Transverse colon (tissue), 4 donors: Measurements from ENCODE around the gene DAGLB. TPM values are rescaled to one million over a fixed set of nuclear protein-coding genes. Genes with fewer than 3 reads are reported as not detected.

Experiments used
- DNase-seq: peaks from one replicate; pipeline ENCODE4 v3.0.0-alpha.2; 2019
- H3K27ac ChIP-seq, 4 donors: fragments of 200-600 bp; sonication (generic); 2 replicates each; pipeline ENCODE4 v1.5.1; 2016 to 2018; ENCODE audit warnings: inconsistent platforms in 4 of 4
- H3K27me3 ChIP-seq: fragments of 200-600 bp; sonication (generic); 2 replicates; pipeline ENCODE4 v1.5.1; 2017; ENCODE audit warnings: inconsistent platforms
- H3K36me3 ChIP-seq, 4 donors: fragments of 200-600 bp; sonication (generic); 2 replicates each; pipeline ENCODE4 v1.5.1; 2017 to 2019; ENCODE audit warnings: inconsistent platforms in 4 of 4
- H3K4me1 ChIP-seq, 4 donors: fragments of 200-600 bp; sonication (generic); 2 replicates each; pipeline ENCODE4 v1.5.1; 2017 to 2020; ENCODE audit warnings: inconsistent platforms in 4 of 4
- H3K4me3 ChIP-seq, 4 donors: fragments of 200-600 bp; sonication (generic); 1 replicate in 1 of 4; 2 replicates in 3 of 4; pipeline versions ENCODE4 v1.5.1 to v1.6.1; 2017 to 2019; ENCODE audit warnings: inconsistent platforms in 4 of 4
- H3K9me3 ChIP-seq, 2 donors: fragments of 200-600 bp; sonication (generic); 2 replicates each; pipeline ENCODE4 v1.5.1; 2017 to 2019; ENCODE audit warnings: inconsistent platforms in 2 of 2
- EP300 ChIP-seq: sonication (generic); formaldehyde crosslinking; IDR thresholded peaks from one replicate; pipeline ENCODE4 v1.6.1; 2017; ENCODE audit warnings: antibody characterized with exemption, low read depth
- POLR2A ChIP-seq: fragments of 450-650 bp; IDR thresholded peaks from one replicate; pipeline ENCODE4 v1.6.1; 2016; ENCODE audit warnings: antibody characterized with exemption, mild to moderate bottlenecking, moderate library complexity
- POLR2AphosphoS5 ChIP-seq, 3 donors: sonication (generic); formaldehyde crosslinking; IDR thresholded peaks; one replicate each; pipeline ENCODE4 v1.6.1; 2016; ENCODE audit warnings: antibody characterized with exemption in 3 of 3
- WGBS, 2 donors: methylation state at CpG; one replicate each; pipeline ENCODE4 v1.1.5; 2018; ENCODE audit warnings: low coverage in 1 of 2; 5-methylcytosine and 5-hydroxymethylcytosine counted together
- in situ Hi-C, 4 donors: fragments of 200-750 bp; cut with MboI; loops; one replicate each; pipeline versions ENCODE4 v1.15.0 to v1.15.1; 2017; ENCODE audit warnings: low sequenced_read_pairs in 3 of 4, low pct_ligation_motif_present in 1 of 4, low pct_unique_long_range_greater_than_20kb in 1 of 4
- intact Hi-C: fragments of 100-400 bp; cut with DNase I; formaldehyde crosslinking; loops from one replicate; pipeline ENCODE4 v1.15.1; 2023; ENCODE audit warnings: low total_unique reads
- total RNA-seq, 4 donors: library from RNA; depleted of rRNA; stranded (reverse); fragments of >200 nt; gene quantifications; one replicate each; pipeline ENCODE4 v1.1.0, GENCODE V29; 2016
- TF ChIP-seq, protein P1 (sequence below), 5 experiments: fragments of 200-600 bp in 3 of 5; fragments of 450-650 bp in 2 of 5; sonication (generic) in 3 of 5; IDR thresholded peaks; 1 replicate in 2 of 5; 2 replicates in 3 of 5; pipeline ENCODE4 v1.5.1; 2016 to 2017; ENCODE audit warnings: antibody characterized with exemption in 5 of 5, inconsistent platforms in 3 of 5, mild to moderate bottlenecking in 2 of 5, moderate library complexity in 1 of 5

DAGLB gene
- total RNA-seq, 4 donors from 2014 or later: 5.2 to 59.1 (median 24.3) TPM

DNA sequence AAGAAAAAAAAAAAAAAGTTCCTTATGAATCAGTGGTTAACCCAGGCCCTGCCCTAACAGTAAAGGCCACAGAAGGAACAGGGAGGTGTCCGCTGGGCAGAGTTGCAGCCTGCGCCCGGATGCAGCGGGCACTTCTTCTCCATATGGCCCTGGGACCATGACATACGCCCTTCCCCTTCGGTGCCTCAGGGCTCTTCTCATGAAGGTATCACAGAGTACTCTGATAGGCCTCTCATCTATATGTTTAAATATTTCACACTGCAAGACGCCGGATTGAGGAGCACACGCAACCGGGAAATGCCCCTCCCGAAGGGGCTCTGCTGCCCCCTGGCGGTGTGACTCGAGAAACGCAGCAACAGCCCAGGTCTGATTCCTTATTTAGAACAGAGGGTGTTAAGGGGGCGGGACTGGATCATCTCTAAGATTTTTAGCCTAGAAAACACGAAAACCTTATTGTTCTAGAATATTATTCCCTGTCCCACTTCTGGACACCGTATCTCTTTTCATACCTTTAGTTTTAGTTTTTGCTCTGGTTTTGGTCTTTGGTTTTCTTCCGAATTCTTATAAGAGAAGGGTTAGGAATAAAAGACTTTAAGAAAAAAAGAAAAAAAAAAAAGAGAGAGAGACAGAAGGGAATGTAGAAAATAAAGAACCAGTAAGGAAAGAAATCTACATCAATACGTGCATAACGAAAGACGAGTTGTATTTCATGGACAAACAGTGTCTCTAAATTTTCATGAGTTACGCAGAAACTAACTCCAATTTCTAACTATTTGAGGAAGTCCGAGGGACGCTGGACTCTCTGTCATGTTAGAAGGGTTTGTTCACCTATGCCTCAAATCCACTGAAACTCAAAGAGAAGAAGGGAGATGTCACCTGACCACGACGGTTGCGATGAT lies 12.0 kb downstream of the DAGLB start:
- 35 to 47% methylated on average over 15 to 27 of the region's 27 CpGs for WGBS, 2 donors
- in situ Hi-C loops: no loop called here
- intact Hi-C loops: no loop called here

DNA sequence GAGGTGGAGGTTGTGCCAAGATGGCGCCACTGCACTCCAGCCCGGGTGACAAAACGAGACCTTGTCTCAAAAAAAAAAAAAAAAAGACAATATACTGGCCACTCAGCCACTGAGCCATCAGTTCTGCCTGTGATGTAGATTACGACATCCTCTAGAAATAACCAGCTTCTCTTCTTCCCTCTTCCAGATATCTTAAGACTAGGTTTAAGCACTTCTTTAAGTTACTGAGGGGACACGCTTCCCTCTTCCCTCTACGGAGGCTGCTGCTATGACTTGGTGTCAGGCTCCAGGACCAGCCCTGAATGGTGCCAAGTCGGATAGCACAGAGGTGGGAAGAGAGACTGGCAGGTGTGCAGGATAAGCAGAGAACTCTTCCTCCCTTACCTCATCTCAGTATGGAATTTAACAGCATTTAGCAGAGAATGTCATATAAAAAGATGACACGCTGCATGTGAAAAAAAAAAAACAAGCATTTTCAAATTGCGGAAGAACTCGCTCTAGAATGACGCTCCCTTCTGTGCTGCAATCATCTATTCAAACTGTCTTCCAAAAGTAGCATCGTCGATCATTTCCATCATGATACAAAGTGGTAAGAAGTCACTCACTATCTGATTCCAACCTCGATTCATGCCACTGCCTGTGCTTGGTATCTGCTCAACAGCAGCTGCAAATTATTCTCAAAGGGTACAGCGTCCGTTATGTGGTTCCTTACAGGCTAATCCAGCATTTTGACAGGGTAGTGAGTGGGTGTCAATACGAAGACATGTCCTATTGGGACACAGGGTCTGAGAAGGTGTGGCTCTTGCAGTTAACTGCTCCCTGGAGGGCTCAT lies 13.8 kb downstream of the DAGLB start:
- no peak overlapping the region for H3K4me3 ChIP-seq
- intact Hi-C loops (no loop called here), in situ Hi-C loops (no loop called here)
- H3K9me3 ChIP-seq: no peaks in the 10 kb centered on the region
- peaks cover 0 to 10% (median 3%) of the 10 kb centered on the region in 4 donors for H3K36me3 ChIP-seq
- WGBS, 2 donors: 94% methylated on average over 12 to 17 of the region's 17 CpGs
- no peaks in the 10 kb centered on the region for H3K27me3 ChIP-seq
- H3K4me1 ChIP-seq: peaks cover 0 to 37% (median 4%) of the 10 kb centered on the region in 4 donors
- TF ChIP-seq POLR2A (no peak), POLR2AphosphoS5 (IDR thresholded peaks at IDR 0.05) (no peak), EP300 (no peak)
- TF ChIP-seq, protein P1, sequence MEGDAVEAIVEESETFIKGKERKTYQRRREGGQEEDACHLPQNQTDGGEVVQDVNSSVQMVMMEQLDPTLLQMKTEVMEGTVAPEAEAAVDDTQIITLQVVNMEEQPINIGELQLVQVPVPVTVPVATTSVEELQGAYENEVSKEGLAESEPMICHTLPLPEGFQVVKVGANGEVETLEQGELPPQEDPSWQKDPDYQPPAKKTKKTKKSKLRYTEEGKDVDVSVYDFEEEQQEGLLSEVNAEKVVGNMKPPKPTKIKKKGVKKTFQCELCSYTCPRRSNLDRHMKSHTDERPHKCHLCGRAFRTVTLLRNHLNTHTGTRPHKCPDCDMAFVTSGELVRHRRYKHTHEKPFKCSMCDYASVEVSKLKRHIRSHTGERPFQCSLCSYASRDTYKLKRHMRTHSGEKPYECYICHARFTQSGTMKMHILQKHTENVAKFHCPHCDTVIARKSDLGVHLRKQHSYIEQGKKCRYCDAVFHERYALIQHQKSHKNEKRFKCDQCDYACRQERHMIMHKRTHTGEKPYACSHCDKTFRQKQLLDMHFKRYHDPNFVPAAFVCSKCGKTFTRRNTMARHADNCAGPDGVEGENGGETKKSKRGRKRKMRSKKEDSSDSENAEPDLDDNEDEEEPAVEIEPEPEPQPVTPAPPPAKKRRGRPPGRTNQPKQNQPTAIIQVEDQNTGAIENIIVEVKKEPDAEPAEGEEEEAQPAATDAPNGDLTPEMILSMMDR (IDR thresholded peaks at IDR 0.05): no peak
- DNase-seq: no peak
- H3K27ac ChIP-seq: peak overlapping the region in 3 of 4 donors; percentile 4 to 80 (median 63)

More for the DNA sequence above, 12.0 kb downstream of the DAGLB start:
- Histone ChIP-seq H3K9me3 (no peaks in the 10 kb centered on the region), H3K4me3 (peak overlapping the region in 1 of 4 donors; percentile 5), H3K27me3 (no peaks in the 10 kb centered on the region), H3K36me3 (no peaks in the 10 kb centered on the region), H3K27ac (peak overlapping the region; percentile 47 to 80 (median 66)), H3K4me1 (peaks cover 0 to 38% (median 4%) of the 10 kb centered on the region in 4 donors)
- DNase-seq: peak; percentile 84
- TF ChIP-seq EP300 (no peak), POLR2AphosphoS5 (IDR thresholded peaks at IDR 0.05) (peak in 1 of 3 donors; percentile 45), POLR2A (no peak)
- TF ChIP-seq, protein P1 (IDR thresholded peaks at IDR 0.05): peak; percentile 94 to 98 (median 95)

DNA sequence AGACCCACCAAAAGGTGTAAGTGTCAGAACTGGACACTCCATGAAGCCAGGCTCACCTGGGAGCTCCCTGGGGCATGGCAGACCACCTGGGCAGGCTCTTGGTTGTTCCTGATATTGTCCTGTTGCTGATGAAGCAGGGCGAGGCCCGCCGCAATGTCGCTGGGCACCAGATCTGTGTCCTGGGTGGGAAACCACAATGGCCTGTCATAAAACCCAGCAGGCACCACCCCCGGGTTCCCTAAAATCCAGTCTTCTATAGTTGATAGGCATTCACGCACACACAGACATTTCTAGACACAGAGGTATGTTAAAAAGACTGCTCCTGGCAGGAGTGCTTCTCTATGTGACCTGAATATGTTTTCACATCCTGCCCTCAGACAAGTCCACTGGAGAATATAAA lies 15.0 kb downstream of the DAGLB start:
- 88 to 100% methylated on average over 1 to 6 of the region's 6 CpGs for WGBS, 2 donors
- in situ Hi-C loops (no loop called here), intact Hi-C loops (no loop called here)
- no peaks in the 10 kb centered on the region for H3K27me3 ChIP-seq
- no peak overlapping the region for H3K27ac ChIP-seq
- H3K9me3 ChIP-seq: no peaks in the 10 kb centered on the region
- DNase-seq: no peak
- TF ChIP-seq, protein P1 (IDR thresholded peaks at IDR 0.05): no peak
- no peak for TF ChIP-seq EP300
- H3K4me3 ChIP-seq: no peak overlapping the region
- H3K36me3 ChIP-seq: peaks cover 0 to 13% (median 4%) of the 10 kb centered on the region in 4 donors
- H3K4me1 ChIP-seq: peaks cover 0 to 25% (median 4%) of the 10 kb centered on the region in 4 donors

DNA sequence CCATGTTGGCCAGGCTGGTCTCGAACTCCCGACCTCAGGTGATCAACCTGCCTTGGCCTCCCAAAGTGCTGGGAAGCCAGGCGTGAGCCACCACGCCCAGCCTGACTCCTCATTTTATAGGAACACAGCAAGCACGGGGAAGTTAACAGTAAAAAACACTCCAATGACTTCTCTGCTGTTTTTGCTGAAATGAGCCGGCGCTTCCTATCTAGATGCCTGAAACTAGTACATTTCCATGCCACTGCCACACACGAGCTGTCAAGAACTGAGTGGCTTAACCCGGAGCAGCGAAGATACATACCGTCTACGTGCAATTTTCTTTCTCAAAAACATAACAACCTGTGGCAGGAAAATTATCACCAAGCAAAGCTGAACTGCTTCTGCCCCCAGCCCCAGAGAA lies 16.8 kb downstream of the DAGLB start:
- no peak overlapping the region for H3K4me3 ChIP-seq
- DNase-seq: no peak
- WGBS, 2 donors: 89 to 93% methylated on average over 7 to 12 of the region's 12 CpGs
- in situ Hi-C loops: no loop called here
- H3K36me3 ChIP-seq: peaks cover 0 to 16% (median 6%) of the 10 kb centered on the region in 4 donors
- intact Hi-C loops: no loop called here
- H3K27ac ChIP-seq: no peak overlapping the region
- no peaks in the 10 kb centered on the region for H3K9me3 ChIP-seq
- H3K4me1 ChIP-seq: peaks cover 0 to 14% (median 3%) of the 10 kb centered on the region in 4 donors
- TF ChIP-seq POLR2A (no peak), POLR2AphosphoS5 (IDR thresholded peaks at IDR 0.05) (no peak), EP300 (no peak)
- TF ChIP-seq, protein P1 (IDR thresholded peaks at IDR 0.05): no peak
- no peaks in the 10 kb centered on the region for H3K27me3 ChIP-seq
